HG03442 (cell line): ENCODE measurements around the gene STAC.
"Not testable (repeated sequence)": the region's sequence is repeated elsewhere in the genome, so short reads cannot be mapped to it uniquely, and the experiment has no call there.

Experiments used
- ATAC-seq: cut with Tn5 transposase; IDR thresholded peaks from one replicate; pipeline ENCODE4 v1.9.1; 2021; ENCODE audit warnings: mild to moderate bottlenecking, moderate library complexity; ENCODE audit not compliant: unreplicated experiment

The STAC gene

DNA sequence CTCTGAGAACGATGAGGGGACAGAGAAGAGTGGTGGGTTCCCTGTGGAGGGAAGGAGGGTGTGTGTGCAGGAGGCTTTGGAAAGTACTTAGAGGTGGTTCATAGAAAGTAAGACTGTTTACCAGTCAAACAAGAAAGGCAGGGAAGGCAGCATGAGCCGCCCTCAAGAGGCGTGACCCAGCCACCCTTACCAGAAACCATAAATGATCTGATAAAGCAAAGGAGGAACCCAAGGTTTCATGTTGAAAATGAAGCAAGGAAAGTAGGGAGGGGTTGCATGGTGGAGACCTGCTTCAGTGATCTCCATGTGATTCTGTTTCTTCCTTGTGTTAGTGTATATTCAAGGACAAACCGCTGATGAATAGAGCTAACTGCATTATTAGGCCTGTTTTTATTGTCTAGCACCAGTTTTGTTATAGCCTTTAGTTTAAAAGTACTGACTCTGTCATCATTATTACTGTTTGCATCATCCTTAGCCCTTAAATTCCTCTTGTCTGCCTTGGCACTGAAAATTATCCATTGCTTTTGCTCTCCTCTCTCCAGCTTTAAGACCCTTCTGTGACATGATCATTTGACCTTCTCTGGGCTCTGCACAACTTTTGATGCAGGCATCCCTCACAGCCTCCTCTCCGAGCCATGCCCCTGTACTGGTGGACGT is 96.1 kb downstream of the STAC start:
- no peak for ATAC-seq

DNA sequence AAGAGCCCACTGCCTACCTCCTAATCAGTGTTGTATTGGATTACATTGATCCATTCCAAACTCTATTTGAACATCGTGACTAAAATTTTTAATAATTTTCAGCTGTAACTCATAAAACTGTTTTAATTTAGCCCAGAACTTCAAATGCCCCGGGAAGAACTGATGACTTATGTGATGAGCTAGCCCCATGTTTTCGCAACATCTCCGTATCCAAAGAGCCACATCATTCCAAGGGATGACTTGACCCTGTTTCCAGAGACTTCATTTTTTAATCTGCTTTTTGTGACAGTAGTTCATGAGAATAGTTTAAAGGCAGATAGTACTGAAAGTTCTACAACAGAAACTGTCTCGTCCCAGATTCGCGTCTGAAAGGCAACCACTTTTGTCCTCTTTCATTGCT is 97.4 kb downstream of the STAC start:
- no peak for ATAC-seq

DNA sequence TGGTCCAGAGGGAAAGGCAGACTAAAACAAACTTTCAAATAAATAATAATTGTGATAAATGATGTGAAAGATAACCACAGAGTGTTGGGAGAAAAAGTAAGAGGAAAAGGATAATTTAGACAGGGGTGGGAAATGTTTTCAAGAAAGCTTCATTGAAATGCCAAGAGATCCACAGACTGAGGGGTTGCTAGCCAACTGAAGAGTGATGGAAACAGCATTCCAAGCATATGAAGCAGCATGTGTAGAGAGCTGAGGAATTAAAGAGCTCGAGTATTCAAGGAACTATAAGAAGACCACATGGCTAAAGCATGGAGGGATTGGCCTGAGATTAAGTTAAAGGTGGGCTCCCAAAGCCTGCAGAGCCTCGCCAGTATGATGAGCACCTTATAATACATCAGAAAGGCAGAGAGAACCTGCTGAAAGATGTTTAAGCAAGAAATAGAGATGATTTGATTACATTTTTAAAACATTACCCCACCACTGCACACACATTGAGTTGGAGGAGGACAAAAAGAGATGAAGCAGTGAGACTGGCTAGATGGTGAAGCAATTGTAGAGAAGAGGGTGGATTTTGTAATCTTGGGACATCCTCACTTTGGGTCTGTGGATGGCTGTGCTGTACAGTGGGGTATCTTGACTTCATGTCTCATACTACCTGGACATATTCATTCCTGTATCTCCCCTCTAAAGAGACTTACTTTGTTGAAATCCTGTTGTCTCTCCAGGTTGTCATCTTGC is 100.8 kb downstream of the STAC start:
- ATAC-seq, result no peak

DNA sequence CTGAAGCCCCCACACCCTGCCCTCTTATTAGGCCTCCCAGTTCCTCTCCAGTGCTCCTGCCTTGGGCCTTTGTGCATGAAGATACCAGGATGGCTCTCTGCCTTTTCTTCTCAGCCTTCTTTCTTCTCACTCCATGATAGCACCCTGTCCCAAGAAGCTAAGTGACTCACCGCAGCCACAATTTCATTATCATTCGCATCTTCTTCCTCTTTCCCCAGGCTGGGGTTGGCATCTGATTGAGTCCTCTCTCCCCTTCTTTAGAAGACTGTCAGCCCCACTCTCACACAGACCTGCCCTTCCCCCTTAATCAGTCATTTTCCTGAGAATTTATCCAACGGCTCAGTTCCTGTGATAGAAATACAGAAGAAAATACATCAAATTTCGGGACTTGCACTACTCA is 102.0 kb downstream of the STAC start:
- no peak for ATAC-seq

DNA sequence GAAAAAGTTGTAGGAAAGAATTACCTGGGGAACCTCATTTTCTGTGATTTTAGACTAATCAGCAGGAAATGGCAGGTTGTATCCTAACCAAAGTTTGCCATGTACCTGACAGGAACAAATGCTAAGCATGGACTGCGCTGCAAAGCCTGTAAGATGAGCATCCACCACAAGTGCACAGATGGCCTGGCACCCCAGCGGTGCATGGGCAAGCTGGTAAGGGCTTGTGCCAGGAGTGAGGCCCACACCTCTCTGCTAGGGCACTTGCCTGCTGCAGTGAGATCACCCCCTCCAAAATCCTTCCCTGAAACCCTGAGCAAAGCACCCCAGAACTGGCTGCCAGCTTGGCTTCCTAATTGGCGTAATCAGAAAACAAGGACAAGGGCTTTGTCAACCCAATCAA is 102.6 kb downstream of the STAC start:
- no peak for ATAC-seq

DNA sequence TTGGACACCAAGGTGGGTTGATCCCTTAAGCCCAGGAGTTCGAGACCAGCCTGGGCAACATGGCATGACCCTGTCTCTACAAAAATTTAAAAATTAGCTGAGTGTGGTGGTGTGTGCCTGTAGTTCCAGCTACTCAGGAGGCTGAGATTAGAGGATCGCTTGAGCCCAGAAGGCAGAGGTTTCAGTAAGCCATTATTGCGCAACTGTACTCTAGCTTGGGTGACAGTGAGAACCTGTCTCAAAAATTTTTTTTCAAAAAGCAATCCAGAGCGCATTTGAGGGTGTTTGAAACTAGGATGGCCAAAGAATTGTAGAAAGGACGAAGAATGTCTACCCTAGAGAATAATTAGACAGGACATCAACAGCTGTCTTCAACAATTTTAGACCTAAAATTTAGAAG is 103.4 kb downstream of the STAC start:
- ATAC-seq, result no peak

DNA sequence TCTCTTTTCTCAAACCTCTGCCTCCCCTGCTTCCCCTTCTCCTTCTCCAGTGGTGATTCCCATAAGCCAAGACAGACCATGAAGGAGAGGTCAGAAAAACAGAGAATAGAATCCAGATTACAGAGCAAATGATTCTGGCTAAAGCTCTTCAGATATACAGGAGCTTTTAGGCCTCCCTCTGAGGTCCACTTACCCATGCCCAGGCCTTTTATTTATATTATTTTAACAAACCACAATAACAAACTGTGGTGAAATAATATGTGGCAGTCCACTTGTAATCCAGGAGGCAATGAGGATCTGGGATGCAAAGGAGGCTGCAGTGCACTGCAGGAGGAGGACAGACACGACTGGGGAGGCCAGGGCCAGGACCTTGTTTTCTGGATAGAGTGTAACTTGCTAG is 104.1 kb downstream of the STAC start:
- no peak for ATAC-seq

DNA sequence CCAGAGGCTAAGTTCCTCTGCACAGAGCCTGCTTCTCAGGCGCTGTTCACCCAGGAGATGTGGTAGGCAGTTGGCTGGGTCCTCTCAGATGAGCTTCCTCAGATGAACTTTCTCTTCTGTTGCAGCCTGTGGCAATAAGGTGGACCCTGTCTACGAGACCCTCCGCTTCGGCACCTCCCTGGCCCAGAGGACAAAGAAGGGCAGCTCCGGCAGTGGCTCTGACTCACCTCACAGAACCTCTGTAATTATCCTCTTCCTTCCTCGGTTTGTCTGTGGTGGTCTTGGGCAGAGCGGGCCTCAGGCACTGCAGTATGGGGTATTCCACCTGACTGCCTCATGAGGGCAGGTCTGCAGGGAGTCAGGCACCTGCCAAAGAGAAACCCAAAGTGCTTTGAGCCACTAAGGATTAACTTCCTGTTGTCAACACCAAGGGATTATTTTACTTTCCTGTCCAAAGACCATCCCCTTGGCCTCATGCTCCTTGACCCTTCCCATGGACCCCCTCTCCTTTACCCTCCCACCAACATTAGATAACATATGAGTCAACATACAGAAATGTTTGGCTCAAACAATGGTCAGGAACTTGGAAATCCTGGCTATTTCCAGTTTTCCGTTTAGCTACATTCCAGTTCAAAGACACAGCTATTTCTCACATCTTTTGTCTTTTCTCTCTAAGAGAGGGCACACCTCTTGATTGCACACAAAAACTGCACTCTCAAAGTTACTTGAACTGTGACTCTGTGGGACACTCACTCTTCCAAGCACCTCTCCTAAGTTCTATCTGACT is 105.9 kb downstream of the STAC start:
- ATAC-seq, result no peak

DNA sequence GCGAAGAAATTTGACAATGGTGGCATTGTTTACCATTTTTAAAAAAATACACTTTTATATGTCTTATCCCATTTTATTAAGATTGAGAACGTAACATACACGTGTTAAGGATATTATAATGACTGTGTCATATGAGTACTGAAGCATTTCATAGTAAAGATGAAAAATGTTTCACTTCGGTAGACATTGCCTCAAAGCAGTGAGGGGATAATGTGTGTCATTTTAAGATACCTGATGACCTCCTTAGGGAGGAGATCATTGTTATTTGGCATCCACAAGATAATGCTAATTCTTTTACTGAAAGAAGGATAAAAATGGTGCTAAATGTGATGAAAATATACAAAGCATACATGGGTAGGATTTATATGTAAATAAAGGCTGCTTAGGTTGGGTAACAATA is 107.3 kb downstream of the STAC start:
- ATAC-seq, result no peak

DNA sequence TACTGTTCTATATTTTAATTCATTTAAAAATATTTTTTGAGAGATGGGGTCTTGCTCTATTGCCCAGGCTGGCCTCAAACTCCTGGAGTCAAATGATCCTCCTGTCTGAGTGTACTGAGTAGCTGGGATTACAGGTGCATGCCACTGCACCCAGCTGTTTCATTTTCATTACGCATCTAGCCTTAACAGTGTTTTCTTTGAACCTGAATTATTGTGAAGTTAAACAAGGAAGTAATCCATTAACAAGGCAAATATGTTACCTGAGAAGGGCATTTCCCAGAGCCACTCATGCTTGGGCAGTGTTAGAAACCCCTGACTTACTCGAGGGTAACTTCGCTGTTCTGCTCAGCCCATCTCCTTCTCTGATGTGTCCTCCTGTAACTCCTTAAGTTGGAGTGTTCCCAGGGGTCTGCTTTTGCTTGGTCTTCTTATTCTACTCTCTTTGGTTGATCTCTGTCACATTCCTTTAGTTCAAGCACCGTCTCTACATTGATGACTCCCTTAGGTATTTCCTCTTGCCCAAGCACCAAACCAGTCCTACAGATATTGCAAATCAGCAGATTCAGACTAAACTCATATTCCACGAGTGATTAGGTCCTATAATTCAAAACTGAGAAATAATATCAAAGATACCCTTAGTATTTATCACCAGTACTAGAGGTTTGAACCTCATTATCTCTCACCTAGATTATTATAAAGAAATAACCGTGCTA is 107.9 kb downstream of the STAC start:
- ATAC-seq, result no peak

DNA sequence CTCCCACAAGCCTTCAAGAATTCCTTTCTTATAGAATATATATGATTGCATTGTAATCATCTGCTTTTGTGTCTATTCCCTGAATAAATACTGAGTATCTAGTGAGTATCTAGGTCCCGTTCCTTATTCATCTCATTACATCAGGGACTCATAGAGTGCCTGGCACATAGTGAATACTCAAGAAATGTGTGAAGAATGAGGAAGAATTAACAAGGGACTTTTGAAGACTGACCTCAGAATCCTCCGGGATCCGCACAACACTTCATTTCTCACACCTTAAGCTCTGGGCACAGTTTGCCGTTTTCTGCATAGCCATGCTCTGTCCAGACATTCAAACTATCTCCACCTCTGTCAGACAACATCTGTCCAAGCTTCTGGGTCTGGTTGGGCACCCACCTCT is 108.8 kb downstream of the STAC start:
- no peak for ATAC-seq

DNA sequence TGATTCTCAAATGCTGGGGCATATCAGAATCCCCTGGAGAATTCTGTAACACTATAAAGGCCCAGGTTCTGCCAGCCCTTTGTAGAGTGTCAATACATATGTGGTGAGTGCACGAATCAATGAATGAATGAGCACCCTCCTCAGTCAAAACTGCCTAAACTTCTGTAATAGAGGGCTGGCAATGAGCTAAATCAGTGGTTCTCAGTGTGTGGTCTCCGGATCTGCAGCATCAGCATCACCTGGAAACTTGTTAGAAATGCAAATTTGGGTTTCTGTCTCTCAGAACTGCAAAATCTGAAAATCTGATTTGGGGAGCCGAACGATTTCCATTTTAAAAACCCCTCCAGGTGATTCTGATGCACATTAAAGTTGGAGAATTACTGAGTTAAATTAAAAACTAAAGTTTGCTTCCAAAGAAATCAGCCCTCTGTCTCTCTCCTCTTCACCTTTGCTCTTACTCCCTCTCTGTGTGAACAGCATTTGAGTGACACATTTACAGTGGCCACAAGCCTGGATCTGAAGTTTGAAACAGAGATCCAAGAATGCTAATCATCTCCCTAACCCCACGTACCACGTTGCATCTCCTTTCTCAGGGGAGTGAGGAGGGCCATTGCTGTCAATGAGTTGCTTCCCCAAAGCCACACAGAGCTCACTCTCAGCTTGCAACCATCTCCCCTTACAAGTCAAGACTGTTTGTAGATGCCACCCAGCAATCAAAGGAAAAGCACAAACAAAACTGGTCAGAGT is 109.5 kb downstream of the STAC start:
- ATAC-seq, result no peak

DNA sequence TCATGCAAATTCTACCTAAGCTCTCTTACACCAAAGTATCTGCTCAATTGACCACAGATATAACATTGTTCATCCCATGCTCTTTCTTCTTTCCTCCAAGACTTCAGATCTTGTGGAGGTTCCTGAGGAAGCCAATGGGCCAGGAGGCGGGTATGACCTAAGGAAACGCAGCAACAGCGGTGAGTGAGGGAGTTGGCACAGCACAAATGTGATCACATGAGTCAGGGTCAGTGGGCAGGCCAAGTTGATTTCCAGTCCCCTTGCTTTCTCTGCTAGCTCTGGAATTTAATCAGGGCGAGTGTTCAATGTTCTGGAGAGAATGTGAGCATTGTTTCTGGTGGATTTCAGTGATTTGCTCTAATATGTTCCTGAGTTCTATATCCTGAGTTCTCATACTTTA is 112.7 kb downstream of the STAC start:
- no peak for ATAC-seq

DNA sequence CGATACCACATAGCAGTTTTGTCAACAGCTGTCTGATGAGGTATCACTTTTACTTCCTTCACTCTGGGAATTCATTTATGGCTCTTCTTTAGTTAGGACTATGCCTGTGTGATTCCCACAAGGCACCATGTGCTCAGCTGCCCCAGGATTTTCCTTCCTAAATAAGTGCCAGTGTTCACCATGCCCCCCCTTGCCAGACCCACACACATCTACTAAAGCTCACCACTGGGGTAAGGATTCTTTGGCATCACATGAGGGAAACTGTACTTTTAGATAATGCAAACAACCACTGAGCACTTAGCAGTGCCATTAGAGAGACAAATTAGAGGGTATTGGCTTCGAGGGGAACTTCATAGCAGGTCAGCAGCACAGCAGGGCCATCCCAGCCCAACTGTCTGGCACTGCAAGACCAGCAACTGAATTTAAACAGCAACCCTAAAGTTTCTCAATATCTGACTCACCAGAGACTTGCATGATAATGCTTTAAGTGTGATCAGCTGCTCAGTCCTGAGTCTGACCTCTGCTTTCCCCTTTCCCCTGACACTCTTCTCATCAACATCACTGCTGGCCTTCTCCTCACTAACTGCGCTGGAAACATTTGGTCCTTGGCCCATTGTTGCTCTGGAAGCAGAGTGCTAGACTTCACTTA is 114.3 kb downstream of the STAC start:
- ATAC-seq, result no peak

DNA sequence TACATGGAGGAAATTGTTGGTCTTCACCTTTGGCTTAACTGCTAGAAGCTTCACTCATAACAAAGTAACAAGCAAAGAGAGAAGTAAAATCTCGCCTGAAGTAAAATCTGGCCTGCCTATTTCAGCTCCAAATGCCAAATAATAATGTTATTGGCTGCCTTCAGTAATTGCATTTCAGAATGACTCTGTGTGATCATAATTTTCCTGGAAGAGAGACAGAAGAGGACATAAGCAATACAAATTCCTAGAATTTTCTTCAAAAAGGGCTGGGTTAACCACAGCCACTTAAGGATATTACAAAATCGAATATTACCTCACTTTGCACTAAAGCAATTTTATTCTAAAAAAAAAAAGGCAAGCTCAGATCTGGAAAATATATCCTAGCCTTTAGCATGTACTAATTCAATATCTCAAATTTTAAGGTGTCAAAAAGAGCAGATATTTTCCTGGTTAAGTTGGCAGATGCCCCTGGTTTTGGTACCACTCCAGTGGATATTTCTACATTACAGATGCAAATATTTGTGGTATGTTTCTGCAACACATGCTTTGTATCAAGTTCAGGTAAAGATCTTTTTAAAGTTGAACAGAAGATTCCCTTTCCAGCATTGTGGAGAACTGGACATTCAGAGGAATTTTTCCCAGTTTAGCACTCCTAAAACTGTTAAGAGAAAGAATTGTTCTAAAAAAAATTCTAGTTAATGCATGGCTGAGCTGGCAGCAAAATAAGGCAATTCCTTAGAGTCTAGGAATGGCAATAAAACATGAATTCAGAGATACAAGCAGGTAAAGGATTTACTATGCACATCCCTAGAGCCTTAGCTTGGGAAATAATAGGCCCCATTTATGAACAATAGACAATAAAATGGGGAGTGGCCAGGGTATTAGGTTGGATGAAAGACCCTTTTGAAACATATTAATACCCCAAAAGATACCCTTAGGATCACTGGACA is 116.7 kb downstream of the STAC start:
- ATAC-seq, result no peak

DNA sequence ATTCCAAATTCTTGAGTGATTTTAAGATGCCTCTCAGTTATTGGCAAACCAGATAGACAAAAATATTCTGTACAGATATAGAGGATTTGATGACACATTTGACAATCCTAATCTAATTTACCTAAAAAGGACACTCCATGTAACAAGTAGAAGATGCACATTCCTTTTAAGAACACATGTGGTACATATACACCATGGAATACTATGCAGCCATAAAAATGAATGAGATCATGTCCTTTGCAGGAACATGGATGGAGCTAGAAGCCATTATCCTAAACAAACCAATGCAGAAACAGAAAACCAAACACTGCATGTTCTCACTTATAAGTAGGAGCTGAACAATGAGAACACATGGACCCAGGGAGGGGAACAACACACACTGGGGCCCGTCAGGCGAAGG is 119.7 kb downstream of the STAC start:
- ATAC-seq, result not testable (repeated sequence)

DNA sequence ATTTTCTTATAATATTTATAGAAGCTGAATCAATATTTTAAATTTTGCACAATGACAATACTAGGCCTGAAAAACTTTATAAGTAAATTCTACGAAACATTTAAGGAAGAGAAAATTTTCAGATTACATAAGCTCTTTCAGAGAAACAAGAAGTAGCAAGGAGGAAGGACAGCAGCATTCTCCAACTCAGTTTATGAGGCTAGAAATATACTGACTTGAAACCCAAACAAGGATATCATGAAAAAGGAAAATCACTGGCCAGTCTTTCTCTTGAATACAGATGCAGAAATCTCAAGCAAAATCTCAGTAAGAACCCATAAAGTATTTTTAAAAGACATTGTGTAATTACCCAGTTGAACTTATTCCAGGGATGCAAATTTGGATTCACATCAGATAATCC is 121.3 kb downstream of the STAC start:
- no peak for ATAC-seq

DNA sequence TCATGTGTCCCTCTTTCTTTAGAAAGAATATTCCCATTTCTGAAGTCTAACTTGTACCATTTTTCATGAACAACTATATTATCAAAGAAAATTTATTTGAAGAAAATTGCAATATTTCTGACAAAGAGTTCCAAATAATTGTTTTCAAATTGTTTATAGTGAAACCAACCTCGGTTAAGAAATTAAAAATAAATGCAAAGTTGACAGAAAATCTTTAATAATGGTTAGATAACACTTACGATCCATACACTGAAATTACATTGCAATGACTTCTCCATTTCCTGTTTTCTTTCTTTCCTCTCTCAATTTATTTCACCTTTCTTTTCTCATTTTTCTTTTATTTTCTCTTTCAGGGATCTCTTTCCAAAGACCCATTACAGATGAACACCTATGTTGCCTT is 125.1 kb downstream of the STAC start:
- ATAC-seq, result no peak
